HUES48 (cell line): ENCODE results near the gene TLK1.
"Not testable (repeated sequence)": the region's sequence is repeated elsewhere in the genome, so short reads cannot be mapped to it uniquely, and the experiment has no call there.

Experiments used
- H3K27ac ChIP-seq: one replicate; pipeline ENCODE4 v1.7.0; 2013; ENCODE audit warnings: low read depth, low read length, inconsistent platforms
- H3K27me3 ChIP-seq: 2 replicates; pipeline ENCODE4 v1.6.1; 2013; ENCODE audit warnings: mild to moderate bottlenecking, low read length; ENCODE audit not compliant: control insufficient read depth, insufficient read depth
- H3K36me3 ChIP-seq: 2 replicates; pipeline ENCODE4 v1.6.1; 2013; ENCODE audit warnings: low read length; ENCODE audit not compliant: control insufficient read depth, insufficient read depth
- H3K4me1 ChIP-seq: 2 replicates; pipeline ENCODE4 v1.6.1; 2013; ENCODE audit warnings: mild to moderate bottlenecking, low read length; ENCODE audit not compliant: control insufficient read depth, insufficient read depth
- H3K4me3 ChIP-seq: 2 replicates; pipeline ENCODE4 v1.5.1; 2013; ENCODE audit warnings: mild to moderate bottlenecking, low read depth, low read length
- H3K9ac ChIP-seq: 2 replicates; pipeline ENCODE4 v1.6.1; 2013; ENCODE audit warnings: mild to moderate bottlenecking, low read depth, low read length, moderate library complexity
- H3K9me3 ChIP-seq: 2 replicates; pipeline ENCODE4 v1.6.1; 2013; ENCODE audit warnings: low read length; ENCODE audit not compliant: control insufficient read depth, insufficient read depth

Gene TLK1

GRCh38 chr2:171104379-171104778 lies 56.3 kb downstream of the TLK1 start:
- no peak overlapping the region for H3K27ac ChIP-seq
- H3K36me3 ChIP-seq: peaks cover 16% of the 10 kb centered on the region; the same call in 1 of the 2 replicates
- no peaks in the 10 kb centered on the region for H3K9me3 ChIP-seq
- no peak overlapping the region for H3K4me3 ChIP-seq
- H3K27me3 ChIP-seq: no peaks in the 10 kb centered on the region
- 0 out of 2 replicates have a peak, but pooled peaks cover 3% of the 10 kb centered on the region for H3K4me1 ChIP-seq
- no peak overlapping the region for H3K9ac ChIP-seq

GRCh38 chr2:171102802-171103201 lies 57.9 kb downstream of the TLK1 start:
- H3K4me1 ChIP-seq: 0 out of 2 replicates have a peak, but pooled peaks cover 3% of the 10 kb centered on the region
- H3K27ac ChIP-seq: no peak overlapping the region
- H3K9me3 ChIP-seq: no peaks in the 10 kb centered on the region
- no peak overlapping the region for H3K9ac ChIP-seq
- H3K4me3 ChIP-seq: no peak overlapping the region
- H3K36me3 ChIP-seq: 0 out of 2 replicates have a peak, but pooled peaks cover 13% of the 10 kb centered on the region
- no peaks in the 10 kb centered on the region for H3K27me3 ChIP-seq

GRCh38 chr2:171100370-171100769 lies 60.3 kb downstream of the TLK1 start:
- Histone ChIP-seq H3K4me3 (no peak overlapping the region), H3K4me1 (0 out of 2 replicates have a peak, but pooled peaks cover 3% of the 10 kb centered on the region), H3K27ac (no peak overlapping the region), H3K36me3 (0 out of 2 replicates have a peak, but pooled peaks cover 8% of the 10 kb centered on the region), H3K27me3 (no peaks in the 10 kb centered on the region), H3K9me3 (no peaks in the 10 kb centered on the region), H3K9ac (no peak overlapping the region)

GRCh38 chr2:171098607-171099006 lies 62.1 kb downstream of the TLK1 start:
- no peaks in the 10 kb centered on the region for H3K9me3 ChIP-seq
- no peaks in the 10 kb centered on the region for H3K27me3 ChIP-seq
- H3K36me3 ChIP-seq: 0 out of 2 replicates have a peak, but pooled peaks cover 8% of the 10 kb centered on the region
- H3K9ac ChIP-seq: no peak overlapping the region
- no peak overlapping the region for H3K27ac ChIP-seq
- no peak overlapping the region for H3K4me3 ChIP-seq
- H3K4me1 ChIP-seq: peaks cover 11% of the 10 kb centered on the region

- H3K9me3 ChIP-seq: no peaks in the 10 kb centered on the region
- H3K27me3 ChIP-seq: no peaks in the 10 kb centered on the region
- H3K4me3 ChIP-seq: no peak overlapping the region
- no peak overlapping the region for H3K9ac ChIP-seq
- H3K4me1 ChIP-seq: peaks cover 12% of the 10 kb centered on the region
- H3K27ac ChIP-seq: no peak overlapping the region
- H3K36me3 ChIP-seq: peaks cover 7% of the 10 kb centered on the region; the same call in 1 of the 2 replicates
Observed at GRCh38 chr2:171095014-171095582, 65.6 kb downstream of the TLK1 start.

- peaks cover 22% of the 10 kb centered on the region for H3K4me1 ChIP-seq
- H3K9ac ChIP-seq, H3K27me3 ChIP-seq, H3K4me3 ChIP-seq, H3K9me3 ChIP-seq, H3K27ac ChIP-seq, H3K36me3 ChIP-seq: not testable (repeated sequence)
Observed at GRCh38 chr2:171091517-171091916, 69.2 kb downstream of the TLK1 start.

GRCh38 chr2:171089489-171089888 lies 71.2 kb downstream of the TLK1 start:
- Histone ChIP-seq H3K4me1 (peaks cover 27% of the 10 kb centered on the region), H3K4me3 (no peak overlapping the region), H3K27ac (no peak overlapping the region), H3K9me3 (no peaks in the 10 kb centered on the region), H3K36me3 (peaks cover 4% of the 10 kb centered on the region; the same call in 1 of the 2 replicates), H3K9ac (no peak overlapping the region), H3K27me3 (no peaks in the 10 kb centered on the region)

GRCh38 chr2:171088057-171088834 lies 72.4 kb downstream of the TLK1 start:
- Histone ChIP-seq H3K4me1 (peaks cover 21% of the 10 kb centered on the region), H3K9ac (no peak overlapping the region), H3K4me3 (no peak overlapping the region), H3K9me3 (no peaks in the 10 kb centered on the region), H3K27me3 (no peaks in the 10 kb centered on the region), H3K36me3 (peaks cover 4% of the 10 kb centered on the region; the same call in 1 of the 2 replicates), H3K27ac (no peak overlapping the region)

- no peak overlapping the region for H3K9ac ChIP-seq
- H3K9me3 ChIP-seq: no peaks in the 10 kb centered on the region
- no peaks in the 10 kb centered on the region for H3K27me3 ChIP-seq
- no peak overlapping the region for H3K27ac ChIP-seq
- H3K4me1 ChIP-seq: peaks cover 21% of the 10 kb centered on the region
- peaks cover 4% of the 10 kb centered on the region; the same call in 1 of the 2 replicates for H3K36me3 ChIP-seq
- no peak overlapping the region for H3K4me3 ChIP-seq
Observed at GRCh38 chr2:171087547-171087946, 73.1 kb downstream of the TLK1 start.

- peaks cover 21% of the 10 kb centered on the region for H3K4me1 ChIP-seq
- H3K27ac ChIP-seq: no peak overlapping the region
- no peaks in the 10 kb centered on the region for H3K27me3 ChIP-seq
- peaks cover 4% of the 10 kb centered on the region; the same call in 1 of the 2 replicates for H3K36me3 ChIP-seq
- H3K9ac ChIP-seq: no peak overlapping the region
- H3K4me3 ChIP-seq: no peak overlapping the region
- no peaks in the 10 kb centered on the region for H3K9me3 ChIP-seq
Observed at GRCh38 chr2:171086352-171087290, 74.1 kb downstream of the TLK1 start.
